ENCODE data around the gene GRIN1.
A peak's percentile ranks its signal among the peaks of the same experiment; 100 is the strongest.

The GRIN1 gene

DNA sequence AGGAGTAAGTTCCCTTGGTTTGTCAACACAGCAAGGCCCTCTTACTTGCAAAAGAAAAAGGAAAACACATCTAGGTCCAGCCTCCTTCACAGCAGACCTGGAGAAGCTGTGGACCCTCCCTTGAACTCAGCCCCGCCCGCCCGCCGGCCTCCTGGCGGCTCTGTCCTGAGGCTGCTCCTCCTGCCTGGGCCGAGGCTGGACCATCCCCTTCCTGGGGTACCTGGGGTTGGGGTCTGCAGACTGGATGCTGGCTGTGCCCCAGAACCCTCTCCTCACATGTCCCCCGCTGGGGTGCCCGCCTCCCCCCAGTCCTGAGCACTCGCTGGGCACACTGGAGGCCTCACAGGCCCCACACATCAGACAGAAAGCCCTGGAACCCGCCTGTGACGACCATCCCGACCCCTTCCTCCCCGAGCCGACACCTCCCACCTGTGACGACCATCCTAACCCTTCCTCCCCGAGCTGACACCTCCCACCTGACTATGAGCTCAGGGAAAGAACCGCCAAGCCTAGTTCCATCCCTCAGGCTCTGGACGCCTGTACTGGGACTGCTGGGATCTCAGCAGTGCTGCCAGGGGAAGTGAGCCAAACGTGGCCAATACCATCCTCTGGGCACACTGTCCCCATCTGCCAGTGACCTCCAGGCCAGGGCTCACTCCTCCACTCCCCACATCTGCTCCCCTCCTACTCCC is 40.1 kb downstream of the GRIN1 start:
- no peak for DNase-seq

- no peak for DNase-seq
Measured at GRCh38 chr9:137179761-137180160, 40.8 kb downstream of the GRIN1 start.

GRCh38 chr9:137180491-137180890 is 41.5 kb downstream of the GRIN1 start:
- no peak for DNase-seq

DNA sequence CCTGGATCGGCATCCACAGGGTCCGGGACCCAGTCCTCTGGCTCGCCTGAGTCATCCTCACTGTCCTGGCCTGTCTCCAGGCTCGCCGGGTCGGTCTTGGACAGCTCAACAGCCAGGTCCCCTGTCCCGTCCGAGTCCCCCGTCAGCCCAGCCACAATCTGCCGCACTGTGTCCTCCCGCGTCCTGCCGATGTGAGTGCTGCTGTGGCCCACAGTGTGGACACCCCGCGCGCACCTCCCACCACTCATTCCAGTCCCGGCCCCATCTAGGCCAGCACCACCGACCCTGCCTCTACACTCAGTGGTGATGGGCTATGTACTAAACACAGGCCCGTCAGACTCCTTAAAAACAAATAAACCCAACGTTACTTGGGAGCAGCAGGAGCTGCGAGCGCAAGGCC is 42.7 kb downstream of the GRIN1 start:
- no peak for DNase-seq

DNA sequence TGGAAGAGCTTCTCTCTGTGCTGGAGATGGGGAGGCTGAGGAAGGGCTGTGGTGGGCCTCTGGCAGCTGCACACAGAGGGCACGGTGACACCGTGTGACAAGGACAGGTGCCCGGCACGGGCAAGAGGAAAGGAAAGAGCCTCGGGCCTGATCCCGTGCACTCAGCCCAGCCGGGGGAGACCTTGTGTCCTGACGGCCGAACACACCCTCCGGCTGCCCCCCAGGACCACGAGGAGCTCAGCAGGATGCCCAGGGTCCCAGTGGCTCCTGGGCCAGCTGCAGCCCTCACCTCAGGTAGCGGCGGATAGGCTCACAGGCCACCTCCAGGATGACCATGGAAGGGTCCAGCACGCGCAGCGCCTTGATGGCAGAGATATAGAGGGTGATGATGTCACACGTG is 43.9 kb downstream of the GRIN1 start:
- DNase-seq, result no peak

- no peak for DNase-seq
Measured at GRCh38 chr9:137183980-137184595, 45.1 kb downstream of the GRIN1 start.

DNA sequence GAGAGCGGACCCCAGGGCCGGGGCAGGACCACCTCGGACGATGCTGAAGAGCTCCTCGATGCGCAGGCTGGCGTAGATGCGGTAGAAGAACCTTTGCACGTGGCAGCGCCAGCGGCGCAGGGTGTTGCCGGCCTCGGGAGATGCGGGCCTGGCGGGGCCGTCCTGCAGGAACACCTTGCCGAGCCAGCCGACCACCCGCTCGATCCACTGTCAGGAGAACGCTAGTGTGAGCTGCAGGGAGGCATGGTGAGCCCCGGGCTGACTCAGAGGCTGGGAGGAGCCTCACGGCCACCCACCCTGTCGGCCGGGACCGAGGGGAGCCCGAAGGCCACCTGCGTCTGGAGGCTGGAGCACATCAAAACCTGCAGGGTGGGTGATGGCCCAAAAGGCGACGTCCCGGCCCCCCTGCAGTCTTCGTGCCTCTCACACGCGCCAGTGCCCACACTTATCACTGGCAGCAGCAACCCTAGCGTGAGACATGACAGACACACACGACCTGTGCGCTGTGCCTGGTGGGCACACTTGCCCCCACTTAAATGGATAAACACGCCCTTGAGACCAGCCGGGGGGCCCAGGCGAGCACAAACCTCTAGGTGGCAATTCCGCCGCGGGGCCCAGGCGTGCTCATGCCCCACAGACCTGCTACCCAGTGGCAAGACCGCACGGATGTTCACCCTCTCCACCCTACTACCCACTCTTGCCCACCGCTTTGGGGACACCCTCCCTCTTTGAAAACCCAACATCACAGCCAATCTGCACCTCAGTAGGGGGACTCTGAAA is 46.1 kb downstream of the GRIN1 start:
- DNase-seq, result no peak

DNA sequence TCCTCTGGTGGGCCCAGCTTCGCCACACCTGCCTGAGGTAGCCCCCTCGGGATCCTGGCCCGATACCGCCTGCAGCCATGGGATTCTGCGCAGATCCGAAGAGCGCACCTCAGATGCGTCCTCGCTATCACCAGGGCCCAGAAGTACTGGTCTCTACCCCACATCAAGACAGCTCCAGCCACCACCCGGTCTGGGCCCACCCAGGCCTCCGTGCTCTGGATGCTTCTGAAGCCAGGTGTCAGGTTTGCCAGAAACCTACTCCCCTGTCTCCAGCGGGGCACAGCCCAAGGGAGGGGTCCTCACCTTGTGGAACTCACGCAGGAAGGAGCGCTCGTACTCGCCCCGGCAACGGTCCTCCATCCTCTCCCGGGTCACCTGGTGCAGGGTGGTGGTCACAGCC is 47.0 kb downstream of the GRIN1 start:
- no peak for DNase-seq

GRCh38 chr9:137186385-137186784 is 47.4 kb downstream of the GRIN1 start:
- DNase-seq, result no peak

GRCh38 chr9:137187386-137187785 is 48.4 kb downstream of the GRIN1 start:
- no peak for DNase-seq

- no peak for DNase-seq
Measured at GRCh38 chr9:137188086-137188489, 49.1 kb downstream of the GRIN1 start.

GRCh38 chr9:137188490-137189296 is 49.7 kb downstream of the GRIN1 start, which contains the start of the genes ANAPC2 and SSNA1:
Gene ANAPC2 (minus strand): TSS chr9:137188560. CDS start chr9:137188532, 28 bp downstream.
Gene SSNA1 (plus strand): TSS chr9:137188676. CDS start chr9:137188727, 51 bp downstream.
- peak; percentile 56 to 89 for DNase-seq

DNA sequence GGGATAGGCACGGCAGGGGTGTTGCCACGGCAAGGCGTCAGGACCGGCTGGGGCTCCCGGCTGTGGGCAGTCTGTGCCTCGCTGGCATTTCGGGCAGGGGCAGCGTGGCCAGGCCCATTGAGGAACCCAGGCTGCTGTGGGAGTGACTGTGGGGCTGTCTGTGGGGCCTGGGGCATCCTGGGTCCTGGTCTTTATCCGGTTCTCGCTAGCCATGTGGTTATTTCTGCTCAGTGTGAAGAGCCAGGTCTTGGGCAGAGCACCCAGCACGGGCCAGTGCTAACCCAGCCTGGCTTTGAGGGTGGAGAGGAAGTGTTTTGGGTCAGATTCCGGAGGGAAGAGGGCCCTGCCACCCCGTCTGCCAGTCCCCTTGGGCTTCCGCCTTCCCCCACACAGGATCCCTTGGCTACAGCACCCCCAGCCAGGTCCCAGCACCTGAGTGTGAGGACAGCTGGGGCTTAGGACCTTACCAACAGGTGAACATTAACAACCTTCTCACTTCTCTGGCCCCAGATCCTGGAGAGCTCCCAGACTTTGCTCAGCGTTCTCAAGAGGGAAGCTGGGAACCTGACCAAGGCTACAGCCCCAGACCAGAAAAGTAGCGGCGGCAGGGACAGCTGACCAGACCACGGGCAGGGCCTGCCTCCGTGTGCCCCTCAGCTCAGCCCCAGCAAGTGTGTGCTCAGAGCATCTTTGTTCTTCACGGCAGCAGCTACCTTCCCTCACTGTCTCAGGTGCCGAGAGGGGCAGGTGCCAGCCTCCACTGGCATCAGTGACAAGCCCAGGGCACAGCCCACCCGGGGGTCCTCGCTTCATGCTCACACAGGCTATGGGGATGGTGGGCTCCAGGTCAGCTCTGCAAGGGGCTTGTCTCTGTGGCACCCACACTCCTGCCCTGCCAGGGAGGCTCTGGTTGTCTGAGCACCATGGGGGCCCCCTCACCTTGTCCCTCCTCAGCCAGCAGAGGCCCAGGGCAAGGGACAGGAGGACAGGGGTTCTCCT is 50.6 kb downstream of the GRIN1 start:
- no peak for DNase-seq

DNA sequence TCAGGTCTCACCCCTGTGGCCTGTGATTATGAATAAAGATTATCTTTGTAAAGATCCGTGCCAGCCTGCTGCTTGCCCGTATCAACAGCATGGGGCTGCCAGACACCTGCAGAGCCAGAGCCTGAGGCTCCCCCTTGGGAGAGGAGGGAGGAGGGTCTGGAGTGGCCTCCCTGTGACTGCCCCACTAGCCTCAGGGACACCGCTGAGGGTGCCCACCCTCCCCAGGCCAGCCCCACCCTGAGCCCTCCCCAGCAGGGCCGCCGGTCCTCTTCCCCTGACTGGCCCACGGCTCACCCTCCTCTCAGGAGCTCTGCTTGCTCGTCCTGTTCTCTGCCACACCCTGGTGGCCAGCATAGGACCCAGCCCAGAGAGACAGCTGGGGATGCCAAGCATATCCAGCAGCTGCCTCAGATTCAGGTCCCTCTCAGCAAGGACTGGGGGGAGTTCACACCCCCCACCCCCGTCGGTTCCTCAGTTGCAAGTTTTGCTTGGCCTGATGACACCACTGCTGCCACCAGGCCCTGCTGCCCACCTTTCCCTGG is 51.4 kb downstream of the GRIN1 start:
- DNase-seq, result no peak

DNA sequence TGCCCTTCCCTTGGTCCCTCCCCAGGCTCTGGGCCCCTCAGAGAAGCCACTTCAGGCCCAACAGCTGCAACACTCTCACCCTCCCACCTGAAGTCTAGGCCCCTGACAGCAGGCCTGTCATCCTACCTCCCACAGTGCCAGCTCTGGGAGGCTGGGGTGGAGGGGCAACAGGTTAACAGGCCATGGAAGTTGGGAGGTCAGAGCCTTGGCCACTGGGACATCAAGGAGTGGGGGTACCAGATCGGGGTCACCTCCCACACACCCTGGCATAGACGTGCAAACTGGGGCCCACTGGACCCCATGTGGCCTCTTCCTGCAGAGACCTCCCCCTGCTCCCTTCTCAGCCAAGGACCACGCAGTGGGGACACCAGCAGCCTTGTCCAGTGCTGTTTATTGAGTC is 52.3 kb downstream of the GRIN1 start:
- DNase-seq, result no peak

DNA sequence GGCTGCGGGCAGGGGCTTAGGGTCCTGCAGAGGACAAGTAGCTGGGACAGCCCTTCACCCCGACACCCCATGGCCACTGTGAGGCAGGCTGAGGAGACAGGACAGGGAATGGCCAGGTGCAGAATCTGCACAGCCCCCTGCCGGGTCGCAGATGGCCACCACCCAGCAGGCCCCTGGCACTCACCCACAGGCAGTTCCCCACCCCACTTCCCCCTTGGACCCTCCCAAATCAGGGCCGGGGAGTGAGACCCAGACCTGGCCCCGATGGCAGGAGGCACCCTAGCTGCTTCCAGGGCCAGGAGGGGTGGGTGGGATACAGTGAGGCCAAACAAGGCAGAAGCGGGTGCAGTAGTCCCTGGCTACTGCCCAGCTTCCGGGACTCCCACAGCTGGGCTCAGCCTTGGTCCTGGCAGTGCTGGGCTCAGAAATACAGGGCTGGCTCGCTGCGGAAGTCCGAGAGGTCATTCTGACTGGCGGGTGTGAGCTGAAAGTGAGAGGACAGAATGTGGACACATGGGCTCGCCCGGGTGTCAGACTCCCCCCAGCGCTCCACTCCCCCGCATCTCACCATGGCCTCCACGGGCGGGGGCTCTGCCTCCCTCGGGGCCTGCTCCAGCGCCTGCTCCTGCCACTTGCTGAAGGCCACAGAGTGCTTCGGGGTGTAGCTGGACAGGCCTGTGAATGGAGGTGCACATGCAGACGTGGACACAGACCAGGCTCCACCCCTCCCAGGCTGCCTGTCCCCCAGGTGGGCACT is 52.9 kb downstream of the GRIN1 start:
- no peak for DNase-seq

GRCh38 chr9:137192448-137192780 is 53.5 kb downstream of the GRIN1 start:
- no peak for DNase-seq

DNA sequence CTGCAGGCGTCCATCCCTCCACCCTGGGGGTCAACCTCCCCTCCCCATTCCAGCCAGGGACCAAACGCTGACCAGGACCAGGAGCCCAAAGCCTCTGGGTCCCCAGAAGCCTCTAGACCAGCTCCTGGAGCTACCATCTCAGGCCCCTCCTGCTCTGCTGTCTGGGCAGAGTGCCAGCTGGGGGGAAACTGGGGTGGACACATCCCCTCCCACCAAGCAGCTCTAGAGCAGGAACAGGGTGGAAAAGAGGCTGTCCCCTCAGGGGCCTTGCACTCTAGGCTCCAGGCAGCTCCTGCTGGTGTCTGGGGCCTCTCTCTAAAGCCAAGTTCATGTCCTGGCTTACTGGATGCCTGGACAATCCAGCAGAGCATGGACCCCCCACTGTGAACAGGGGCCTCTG is 53.9 kb downstream of the GRIN1 start:
- DNase-seq, result no peak

- DNase-seq, result no peak
Measured at GRCh38 chr9:137193771-137194170, 54.8 kb downstream of the GRIN1 start.

GRCh38 chr9:137194388-137194787 is 55.4 kb downstream of the GRIN1 start:
- no peak for DNase-seq

GRCh38 chr9:137194909-137195308 is 56.0 kb downstream of the GRIN1 start:
- peak in 1 of 2 experiments; percentile 40 for DNase-seq

All from NCI-H526 (cell line).